HUES48 (cell line): ENCODE data around the gene PAFAH1B2.
"Not testable (repeated sequence)": the region's sequence is repeated elsewhere in the genome, so short reads cannot be mapped to it uniquely, and the experiment has no call there.

Experiments used
- H3K27ac ChIP-seq: one replicate; pipeline ENCODE4 v1.7.0; 2013; ENCODE audit warnings: low read depth, low read length, inconsistent platforms
- H3K27me3 ChIP-seq: 2 replicates; pipeline ENCODE4 v1.6.1; 2013; ENCODE audit warnings: mild to moderate bottlenecking, low read length; ENCODE audit not compliant: control insufficient read depth, insufficient read depth
- H3K36me3 ChIP-seq: 2 replicates; pipeline ENCODE4 v1.6.1; 2013; ENCODE audit warnings: low read length; ENCODE audit not compliant: control insufficient read depth, insufficient read depth
- H3K4me1 ChIP-seq: 2 replicates; pipeline ENCODE4 v1.6.1; 2013; ENCODE audit warnings: mild to moderate bottlenecking, low read length; ENCODE audit not compliant: control insufficient read depth, insufficient read depth
- H3K4me3 ChIP-seq: 2 replicates; pipeline ENCODE4 v1.5.1; 2013; ENCODE audit warnings: mild to moderate bottlenecking, low read depth, low read length
- H3K9ac ChIP-seq: 2 replicates; pipeline ENCODE4 v1.6.1; 2013; ENCODE audit warnings: mild to moderate bottlenecking, low read depth, low read length, moderate library complexity
- H3K9me3 ChIP-seq: 2 replicates; pipeline ENCODE4 v1.6.1; 2013; ENCODE audit warnings: low read length; ENCODE audit not compliant: control insufficient read depth, insufficient read depth

Gene PAFAH1B2

GRCh38 chr11:117207481-117207880 lies 63.4 kb downstream of the PAFAH1B2 start:
- H3K27me3 ChIP-seq, H3K9ac ChIP-seq, H3K27ac ChIP-seq, H3K4me3 ChIP-seq, H3K4me1 ChIP-seq, H3K9me3 ChIP-seq: not testable (repeated sequence)
- H3K36me3 ChIP-seq: peaks cover 31% of the 10 kb centered on the region

- peaks cover 25% of the 10 kb centered on the region for H3K36me3 ChIP-seq
- H3K27ac ChIP-seq, H3K4me1 ChIP-seq, H3K9ac ChIP-seq, H3K27me3 ChIP-seq, H3K4me3 ChIP-seq, H3K9me3 ChIP-seq: not testable (repeated sequence)
Observed at GRCh38 chr11:117208710-117209109, 64.6 kb downstream of the PAFAH1B2 start.

GRCh38 chr11:117209351-117210125 lies 65.5 kb downstream of the PAFAH1B2 start:
- H3K9ac ChIP-seq, H3K4me1 ChIP-seq, H3K27ac ChIP-seq, H3K9me3 ChIP-seq, H3K27me3 ChIP-seq, H3K4me3 ChIP-seq: not testable (repeated sequence)
- peaks cover 17% of the 10 kb centered on the region for H3K36me3 ChIP-seq

GRCh38 chr11:117210620-117211019 lies 66.5 kb downstream of the PAFAH1B2 start:
- no peaks in the 10 kb centered on the region for H3K27me3 ChIP-seq
- no peak overlapping the region for H3K9ac ChIP-seq
- H3K27ac ChIP-seq: no peak overlapping the region
- H3K9me3 ChIP-seq: no peaks in the 10 kb centered on the region
- no peaks in the 10 kb centered on the region for H3K4me1 ChIP-seq
- peaks cover 7% of the 10 kb centered on the region for H3K36me3 ChIP-seq
- no peak overlapping the region for H3K4me3 ChIP-seq

GRCh38 chr11:117212697-117213355 lies 68.7 kb downstream of the PAFAH1B2 start:
- H3K9ac ChIP-seq: no peak overlapping the region
- no peaks in the 10 kb centered on the region for H3K9me3 ChIP-seq
- H3K4me1 ChIP-seq: no peaks in the 10 kb centered on the region
- H3K27me3 ChIP-seq: no peaks in the 10 kb centered on the region
- no peak overlapping the region for H3K4me3 ChIP-seq
- H3K36me3 ChIP-seq: peaks cover 25% of the 10 kb centered on the region
- H3K27ac ChIP-seq: no peak overlapping the region

GRCh38 chr11:117214404-117215110 lies 70.5 kb downstream of the PAFAH1B2 start:
- Histone ChIP-seq H3K36me3 (peaks cover 42% of the 10 kb centered on the region), H3K9ac (no peak overlapping the region), H3K27me3 (no peaks in the 10 kb centered on the region), H3K4me3 (no peak overlapping the region), H3K9me3 (no peaks in the 10 kb centered on the region), H3K4me1 (no peaks in the 10 kb centered on the region), H3K27ac (no peak overlapping the region)

GRCh38 chr11:117217141-117218084 lies 73.3 kb downstream of the PAFAH1B2 start:
- Histone ChIP-seq H3K9me3 (no peaks in the 10 kb centered on the region), H3K9ac (no peak overlapping the region), H3K4me1 (no peaks in the 10 kb centered on the region), H3K4me3 (no peak overlapping the region), H3K27me3 (no peaks in the 10 kb centered on the region), H3K27ac (no peak overlapping the region), H3K36me3 (peaks cover 59% of the 10 kb centered on the region)

- Histone ChIP-seq H3K27ac (no peak overlapping the region), H3K9ac (no peak overlapping the region), H3K36me3 (peaks cover 63% of the 10 kb centered on the region), H3K4me3 (no peak overlapping the region), H3K4me1 (no peaks in the 10 kb centered on the region), H3K9me3 (no peaks in the 10 kb centered on the region), H3K27me3 (no peaks in the 10 kb centered on the region)
Observed at GRCh38 chr11:117218133-117218915, 74.2 kb downstream of the PAFAH1B2 start.

- no peaks in the 10 kb centered on the region for H3K27me3 ChIP-seq
- H3K4me1 ChIP-seq: no peaks in the 10 kb centered on the region
- peaks cover 65% of the 10 kb centered on the region for H3K36me3 ChIP-seq
- H3K9me3 ChIP-seq: no peaks in the 10 kb centered on the region
- no peak overlapping the region for H3K4me3 ChIP-seq
- H3K27ac ChIP-seq: no peak overlapping the region
- H3K9ac ChIP-seq: no peak overlapping the region
Observed at GRCh38 chr11:117219001-117219400, 74.9 kb downstream of the PAFAH1B2 start.

- no peaks in the 10 kb centered on the region for H3K27me3 ChIP-seq
- no peak overlapping the region for H3K27ac ChIP-seq
Observed at GRCh38 chr11:117219455-117219854, 75.4 kb downstream of the PAFAH1B2 start.

More at GRCh38 chr11:117219455-117219854, 75.4 kb downstream of the PAFAH1B2 start:
- Histone ChIP-seq H3K4me3 (no peak overlapping the region), H3K4me1 (no peaks in the 10 kb centered on the region), H3K9ac (no peak overlapping the region), H3K36me3 (peaks cover 69% of the 10 kb centered on the region), H3K9me3 (no peaks in the 10 kb centered on the region)
